CD4-positive, CD25-positive, alpha-beta regulatory T cell (primary cell): ENCODE results near the gene OR52B6. TPM values are rescaled to one million over a fixed set of nuclear protein-coding genes. Genes with fewer than 3 reads are reported as not detected.
A peak's percentile ranks its signal among the peaks of the same experiment; 100 is the strongest.

Experiments
- ATAC-seq, 2 donors: fragments of 150-1000 bp; cut with Tn5 transposase; one replicate each; pipeline ENCODE4 v1.10.0; 2021; ENCODE audit warnings: low read depth in 2 of 2, moderate number of reproducible peaks in 2 of 2, moderate library complexity in 1 of 2
- DNase-seq, 3 donors: peaks; one replicate each; pipeline versions ENCODE4 v3.0.0 to v3.0.0-alpha.2; 2012 to 2022; ENCODE audit warnings: mixed read lengths in 1 of 3
- H3K27ac ChIP-seq: one replicate; pipeline ENCODE4 v1.7.0; 2013; ENCODE audit warnings: mild to moderate bottlenecking, low read length; ENCODE audit not compliant: insufficient read depth, poor library complexity, severe bottlenecking
- H3K27me3 ChIP-seq: one replicate; pipeline ENCODE4 v1.7.0; 2013; ENCODE audit warnings: low read length; ENCODE audit not compliant: control insufficient read depth, insufficient read depth
- H3K36me3 ChIP-seq: one replicate; pipeline ENCODE4 v1.7.0; 2013; ENCODE audit warnings: mild to moderate bottlenecking, low read length, moderate library complexity; ENCODE audit not compliant: control insufficient read depth, insufficient read depth
- H3K4me1 ChIP-seq: 2 replicates; pipeline ENCODE4 v1.7.0; 2013; ENCODE audit warnings: mild to moderate bottlenecking, low read length; ENCODE audit not compliant: insufficient read depth, control insufficient read depth, poor library complexity, severe bottlenecking
- H3K4me3 ChIP-seq: one replicate; pipeline ENCODE4 v1.7.0; 2013; ENCODE audit warnings: low read depth, mild to moderate bottlenecking, low read length, moderate library complexity
- H3K9me3 ChIP-seq, 2 experiments: 1 replicate in 1 of 2; 2 replicates in 1 of 2; pipeline ENCODE4 v1.7.0; 2013; ENCODE audit warnings: low read length in 2 of 2, mild to moderate bottlenecking in 1 of 2, moderate library complexity in 1 of 2; ENCODE audit not compliant: control insufficient read depth in 2 of 2
- H3K27ac Mint-ChIP-seq, 3 donors: one replicate each; pipeline ENCODE4 v1.8.0; 2020 to 2022; ENCODE audit warnings: mild to moderate bottlenecking in 3 of 3, mixed read lengths in 3 of 3, moderate library complexity in 2 of 3
- H3K27me3 Mint-ChIP-seq: one replicate; pipeline ENCODE4 v1.8.0; 2022; ENCODE audit warnings: mild to moderate bottlenecking, mixed read lengths
- H3K36me3 Mint-ChIP-seq: one replicate; pipeline ENCODE4 v1.8.0; 2020; ENCODE audit warnings: mixed read lengths
- H3K4me1 Mint-ChIP-seq, 4 donors: one replicate each; pipeline ENCODE4 v1.8.0; 2020 to 2022; ENCODE audit warnings: mixed read lengths in 4 of 4, mild to moderate bottlenecking in 1 of 4
- H3K4me3 Mint-ChIP-seq, 4 donors: one replicate each; pipeline ENCODE4 v1.8.0; 2020 to 2022; ENCODE audit warnings: mild to moderate bottlenecking in 4 of 4, mixed read lengths in 4 of 4, moderate library complexity in 3 of 4
- H3K9me3 Mint-ChIP-seq, 7 donors: one replicate each; pipeline ENCODE4 v1.8.0; 2020 to 2022; ENCODE audit warnings: mixed read lengths in 7 of 7, mild to moderate bottlenecking in 3 of 7, moderate library complexity in 2 of 7
- polyA plus RNA-seq, 4 donors: library from polyadenylated mRNA; unstranded; fragments of 300-500 nt; fragmentation: Illumina TruSeq; gene quantifications; one replicate each; pipeline ENCODE4 v1.2.3, GENCODE V29; 2021
- total RNA-seq: library from RNA; stranded (reverse); gene quantifications from one replicate; pipeline ENCODE4 v1.2.3, GENCODE V29; 2022

Gene OR52B6
- total and polyA plus RNA-seq, 5 donors from 2014 or later = not detected

DNA sequence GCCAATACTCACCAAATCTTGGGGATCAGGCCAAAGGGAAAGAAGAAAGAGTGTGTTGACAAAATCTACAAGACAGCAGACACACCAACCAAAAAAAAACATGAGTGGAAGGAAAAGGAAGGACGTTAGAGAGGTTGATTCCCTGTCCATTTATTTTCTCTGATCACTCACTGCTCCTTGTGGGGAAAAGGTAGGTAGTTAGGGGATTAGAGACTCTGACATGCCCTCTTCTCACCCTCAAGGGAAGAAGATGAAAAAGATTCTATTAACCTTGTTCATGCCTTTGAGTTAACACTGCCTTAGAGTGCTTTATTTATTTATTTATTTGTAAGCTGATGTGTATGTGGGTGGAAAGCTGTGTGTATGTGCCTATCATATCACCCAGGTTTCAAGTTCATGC is 32.2 kb upstream of the OR52B6 start, which contains the start of gene OR52H1:
Gene OR52H1 (minus strand): TSS at position 101 of the 400 bp plus-strand sequence. CDS start 3,035 bp downstream, outside the sequence.
- DNase-seq (no peak), ATAC-seq (no peak)
- Mint-ChIP-seq H3K27me3 (peaks cover 4% of the 10 kb centered on the region), H3K36me3 (no peaks in the 10 kb centered on the region), H3K27ac (no peak within 1 kb of the TSS), H3K4me3 (no peak within 1 kb of the TSS), H3K4me1 (no peaks in the 10 kb centered on the region), H3K9me3 (peaks cover 0 to 3% (median 0%) of the 10 kb centered on the region in 7 donors)
- Histone ChIP-seq H3K4me1 (no peaks in the 10 kb centered on the region), H3K36me3 (no peaks in the 10 kb centered on the region), H3K9me3 (no peaks in the 10 kb centered on the region), H3K27ac (no peak within 1 kb of the TSS), H3K4me3 (no peak within 1 kb of the TSS), H3K27me3 (no peaks in the 10 kb centered on the region)

GRCh38 chr11:5550440-5551095 is 30.1 kb upstream of the OR52B6 start:
- no peaks in the 10 kb centered on the region for H3K4me1 ChIP-seq
- H3K9me3 ChIP-seq = no peaks in the 10 kb centered on the region
- Mint-ChIP-seq H3K9me3 (peaks cover 0 to 3% (median 0%) of the 10 kb centered on the region in 7 donors), H3K4me3 (no peak overlapping the region), H3K27me3 (peaks cover 8% of the 10 kb centered on the region), H3K4me1 (no peaks in the 10 kb centered on the region), H3K27ac (no peak overlapping the region), H3K36me3 (no peaks in the 10 kb centered on the region)
- ATAC-seq = no peak
- H3K27me3 ChIP-seq = no peaks in the 10 kb centered on the region
- no peaks in the 10 kb centered on the region for H3K36me3 ChIP-seq
- DNase-seq = no peak
- no peak overlapping the region for H3K27ac ChIP-seq
- H3K4me3 ChIP-seq = no peak overlapping the region

- Mint-ChIP-seq H3K36me3 (no peaks in the 10 kb centered on the region), H3K27ac (no peak overlapping the region), H3K4me1 (no peaks in the 10 kb centered on the region), H3K4me3 (no peak overlapping the region), H3K9me3 (peaks cover 0 to 3% (median 0%) of the 10 kb centered on the region in 7 donors), H3K27me3 (peaks cover 8% of the 10 kb centered on the region)
- H3K27me3 ChIP-seq = no peaks in the 10 kb centered on the region
- H3K4me3 ChIP-seq = no peak overlapping the region
- no peaks in the 10 kb centered on the region for H3K4me1 ChIP-seq
- no peaks in the 10 kb centered on the region for H3K36me3 ChIP-seq
- DNase-seq (no peak), ATAC-seq (no peak)
- no peak overlapping the region for H3K27ac ChIP-seq
- H3K9me3 ChIP-seq = no peaks in the 10 kb centered on the region
These were observed 27.3 kb upstream of the OR52B6 start for GRCh38 chr11:5553343-5553742.

- Mint-ChIP-seq H3K4me3 (no peak overlapping the region), H3K36me3 (no peaks in the 10 kb centered on the region), H3K27ac (no peak overlapping the region), H3K4me1 (no peaks in the 10 kb centered on the region), H3K27me3 (peaks cover 8% of the 10 kb centered on the region), H3K9me3 (peaks cover 0 to 3% (median 0%) of the 10 kb centered on the region in 7 donors)
- Histone ChIP-seq H3K9me3 (no peaks in the 10 kb centered on the region), H3K36me3 (no peaks in the 10 kb centered on the region), H3K27ac (no peak overlapping the region), H3K4me1 (no peaks in the 10 kb centered on the region), H3K27me3 (no peaks in the 10 kb centered on the region), H3K4me3 (no peak overlapping the region)
- DNase-seq (no peak), ATAC-seq (no peak)
These were observed 24.0 kb upstream of the OR52B6 start for GRCh38 chr11:5556596-5557188.

DNA sequence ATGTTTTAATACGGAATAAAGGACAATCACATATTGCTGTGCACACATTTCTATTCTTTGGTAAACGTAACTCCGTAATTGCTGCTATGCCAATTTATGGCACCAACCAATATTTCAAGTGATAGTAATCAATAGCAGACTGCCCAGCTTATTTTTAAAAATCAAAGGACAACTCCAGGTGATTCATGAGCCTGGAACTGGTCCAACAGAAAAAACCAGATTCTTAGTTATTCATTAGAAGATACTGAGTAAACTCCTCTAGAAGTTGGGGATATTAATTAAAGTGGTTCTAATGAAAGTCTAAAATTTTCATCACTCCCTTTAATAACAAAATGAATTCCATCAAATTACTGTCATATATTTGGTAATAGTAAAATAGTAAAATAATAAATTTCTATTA is 22.9 kb upstream of the OR52B6 start:
- Histone ChIP-seq H3K9me3 (no peaks in the 10 kb centered on the region), H3K27ac (no peak overlapping the region), H3K27me3 (no peaks in the 10 kb centered on the region), H3K4me3 (no peak overlapping the region), H3K4me1 (no peaks in the 10 kb centered on the region), H3K36me3 (no peaks in the 10 kb centered on the region)
- H3K4me1 Mint-ChIP-seq = no peaks in the 10 kb centered on the region
- H3K36me3 Mint-ChIP-seq = no peaks in the 10 kb centered on the region
- no peak overlapping the region for H3K4me3 Mint-ChIP-seq
- no peak for ATAC-seq
- no peak for DNase-seq
- no peak overlapping the region for H3K27ac Mint-ChIP-seq
- no peaks in the 10 kb centered on the region for H3K9me3 Mint-ChIP-seq
- H3K27me3 Mint-ChIP-seq = peaks cover 8% of the 10 kb centered on the region

DNA sequence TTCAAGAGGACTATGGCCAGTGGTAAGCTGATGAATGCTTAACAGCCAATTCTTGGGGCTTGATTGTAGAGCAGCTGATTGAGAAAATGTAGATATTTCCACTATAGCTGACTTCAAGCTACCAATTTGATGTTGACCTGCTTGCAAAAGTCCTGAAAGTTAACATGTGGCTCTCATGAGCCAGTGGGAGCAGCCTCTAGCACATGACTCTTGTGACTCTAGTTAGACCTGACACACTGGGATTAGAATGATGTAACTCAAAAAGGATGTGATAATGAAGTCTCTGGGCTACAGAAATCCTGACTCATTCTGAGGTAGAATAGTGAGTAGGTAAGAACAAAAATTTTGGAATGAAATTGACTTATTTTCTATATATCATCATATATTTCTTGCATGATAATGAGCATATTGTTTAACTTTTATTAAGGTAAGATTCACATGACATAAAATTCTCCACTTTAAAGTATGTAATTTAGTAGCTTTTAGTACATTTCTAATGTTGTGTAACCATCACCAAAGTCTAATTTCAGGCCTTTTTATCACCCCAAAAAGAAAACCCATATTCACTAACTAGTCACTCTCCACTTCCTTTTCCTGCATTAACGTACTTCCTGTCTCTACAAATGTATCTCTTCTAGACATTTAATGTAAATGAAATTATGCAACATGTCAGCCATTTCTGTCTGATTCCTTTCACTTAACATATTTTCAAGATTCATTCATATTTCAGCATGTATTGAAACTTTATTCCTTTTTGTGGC is 16.2 kb upstream of the OR52B6 start:
- H3K4me1 ChIP-seq = no peaks in the 10 kb centered on the region
- DNase-seq (peak in 1 of 3 donors; percentile 21), ATAC-seq (no peak)
- H3K27ac ChIP-seq = no peak overlapping the region
- H3K27me3 ChIP-seq = no peaks in the 10 kb centered on the region
- H3K9me3 Mint-ChIP-seq = peaks cover 0 to 6% (median 0%) of the 10 kb centered on the region in 7 donors
- peaks cover 1 to 5% (median 4%) of the 10 kb centered on the region in 4 donors for H3K4me1 Mint-ChIP-seq
- no peaks in the 10 kb centered on the region for H3K36me3 Mint-ChIP-seq
- H3K4me3 Mint-ChIP-seq = no peak overlapping the region
- H3K27ac Mint-ChIP-seq = no peak overlapping the region
- no peaks in the 10 kb centered on the region for H3K27me3 Mint-ChIP-seq
- H3K4me3 ChIP-seq = no peak overlapping the region
- no peaks in the 10 kb centered on the region for H3K36me3 ChIP-seq
- H3K9me3 ChIP-seq = no peaks in the 10 kb centered on the region

GRCh38 chr11:5574654-5575053 is 6.0 kb upstream of the OR52B6 start:
- no peaks in the 10 kb centered on the region for H3K4me1 ChIP-seq
- Mint-ChIP-seq H3K4me3 (no peak overlapping the region), H3K36me3 (no peaks in the 10 kb centered on the region), H3K9me3 (peaks cover 0 to 4% (median 0%) of the 10 kb centered on the region in 7 donors), H3K27ac (no peak overlapping the region), H3K4me1 (no peaks in the 10 kb centered on the region), H3K27me3 (no peaks in the 10 kb centered on the region)
- no peaks in the 10 kb centered on the region for H3K9me3 ChIP-seq
- H3K4me3 ChIP-seq = no peak overlapping the region
- H3K27me3 ChIP-seq = no peaks in the 10 kb centered on the region
- H3K27ac ChIP-seq = no peak overlapping the region
- no peak for DNase-seq
- no peaks in the 10 kb centered on the region for H3K36me3 ChIP-seq
- no peak for ATAC-seq
